Measurements from ENCODE around the gene KDM4C.

The KDM4C gene

GRCh38 chr9:7086389-7086788 lies 328.6 kb downstream of the KDM4C start:
- TF ChIP-seq CTCF (IDR thresholded peaks at IDR 0.05; ENCODE audit: low read depth, low read length) = no peak
- H3K4me3 ChIP-seq (replicated peaks in 1 of 2; ENCODE audit: low read depth in 2 of 2, low read length in 2 of 2) = no peak overlapping the region
- no peak for DNase-seq (ENCODE audit: low read depth in 2 of 2)

GRCh38 chr9:7088611-7089010 lies 330.8 kb downstream of the KDM4C start:
- TF ChIP-seq CTCF (IDR thresholded peaks at IDR 0.05; ENCODE audit: low read depth, low read length) = no peak
- no peak for DNase-seq (ENCODE audit: low read depth in 2 of 2)
- H3K4me3 ChIP-seq (replicated peaks in 1 of 2; ENCODE audit: low read depth in 2 of 2, low read length in 2 of 2) = no peak overlapping the region

GRCh38 chr9:7089406-7090193 lies 331.8 kb downstream of the KDM4C start:
- no peak overlapping the region for H3K4me3 ChIP-seq (replicated peaks in 1 of 2; ENCODE audit: low read depth in 2 of 2, low read length in 2 of 2)
- no peak for DNase-seq (ENCODE audit: low read depth in 2 of 2)
- TF ChIP-seq CTCF (IDR thresholded peaks at IDR 0.05; ENCODE audit: low read depth, low read length) = no peak

GRCh38 chr9:7093040-7093439 lies 335.3 kb downstream of the KDM4C start:
- no peak for DNase-seq (ENCODE audit: low read depth in 2 of 2)
- H3K4me3 ChIP-seq (replicated peaks in 1 of 2; ENCODE audit: low read depth in 2 of 2, low read length in 2 of 2) = no peak overlapping the region
- TF ChIP-seq CTCF (IDR thresholded peaks at IDR 0.05; ENCODE audit: low read depth, low read length) = no peak

GRCh38 chr9:7094052-7094451 lies 336.3 kb downstream of the KDM4C start:
- TF ChIP-seq CTCF (IDR thresholded peaks at IDR 0.05; ENCODE audit: low read depth, low read length) = peak; percentile 44
- DNase-seq (ENCODE audit: low read depth in 2 of 2) = peak; percentile 28 to 33
- no peak overlapping the region for H3K4me3 ChIP-seq (replicated peaks in 1 of 2; ENCODE audit: low read depth in 2 of 2, low read length in 2 of 2)

GRCh38 chr9:7094576-7094975 lies 336.8 kb downstream of the KDM4C start:
- DNase-seq (ENCODE audit: low read depth in 2 of 2) = no peak

More at GRCh38 chr9:7094576-7094975, 336.8 kb downstream of the KDM4C start:
- no peak overlapping the region for H3K4me3 ChIP-seq (replicated peaks in 1 of 2; ENCODE audit: low read depth in 2 of 2, low read length in 2 of 2)
- no peak for TF ChIP-seq CTCF (IDR thresholded peaks at IDR 0.05; ENCODE audit: low read depth, low read length)
